ENCODE results near the gene ADIPOR2. TPM values are rescaled to one million over a fixed set of nuclear protein-coding genes. Genes with fewer than 3 reads are reported as not detected.

ADIPOR2 gene
- total and polyA plus RNA-seq, 3 donors from 2014 or later, result 70.6 to 78.3 (median 75.1) TPM

DNA sequence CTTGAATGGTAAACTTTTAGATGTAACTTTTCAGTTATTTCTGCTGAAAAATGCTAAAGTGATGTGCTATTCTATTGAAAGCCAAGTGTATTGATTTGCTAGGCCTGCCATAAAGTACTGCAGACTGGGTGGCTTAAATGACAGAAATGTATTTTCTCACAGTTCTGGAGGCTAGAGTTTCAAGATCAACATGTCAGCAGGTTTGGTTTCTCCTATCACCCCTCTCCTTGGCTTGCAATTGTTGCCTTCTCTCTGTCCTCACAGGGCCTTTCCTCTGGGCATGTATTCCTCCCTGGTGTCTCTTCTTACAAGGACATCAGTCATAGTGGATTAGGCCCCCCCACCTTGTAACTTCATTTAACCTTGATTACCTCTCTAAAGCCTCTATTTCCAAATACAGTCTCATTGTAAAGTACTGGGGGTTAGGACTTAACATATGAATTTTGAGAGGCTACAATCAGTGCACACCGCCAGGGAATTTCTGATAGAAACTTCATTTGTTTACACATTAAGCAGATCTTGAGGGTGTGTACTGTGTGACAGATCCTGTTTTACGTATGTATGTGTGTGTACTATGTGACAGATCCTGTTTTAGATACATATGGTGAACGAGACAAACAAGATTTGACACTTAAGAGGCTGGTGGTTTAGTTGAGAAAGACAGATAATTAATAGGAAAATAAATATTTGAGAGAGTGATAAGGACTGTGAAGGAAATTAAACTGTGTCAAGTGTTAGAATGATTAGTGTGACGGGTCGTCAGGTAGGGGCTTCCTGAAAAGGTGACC lies 49.5 kb downstream of the ADIPOR2 start:
- 74 to 77% methylated on average over 5 of the region's 5 CpGs for WGBS, 2 donors
- intact Hi-C loops (cut with DNase I; ENCODE audit: low total_unique reads), result no loop called here
- TF ChIP-seq POLR2A (IDR thresholded peaks at IDR 0.05), result no peak
- TF ChIP-seq CTCF (IDR thresholded peaks at IDR 0.05), result no peak
- no peaks in the 10 kb centered on the region for H3K36me3 ChIP-seq (ENCODE audit: low read depth, missing control alignments)
- no peaks in the 10 kb centered on the region for H3K27me3 ChIP-seq
- peaks cover 6% of the 10 kb centered on the region for H3K4me1 ChIP-seq
- no peak overlapping the region for H3K27ac ChIP-seq
- no peak for DNase-seq
- H3K9me3 ChIP-seq, result no peaks in the 10 kb centered on the region
- H3K4me3 ChIP-seq, result no peak overlapping the region

- no peaks in the 10 kb centered on the region for H3K27me3 ChIP-seq
- H3K9me3 ChIP-seq, result no peaks in the 10 kb centered on the region
- intact Hi-C loops (cut with DNase I; ENCODE audit: low total_unique reads), result no loop called here
- H3K4me3 ChIP-seq, result no peak overlapping the region
- no peak for DNase-seq
- H3K27ac ChIP-seq, result no peak overlapping the region
- H3K4me1 ChIP-seq, result peaks cover 6% of the 10 kb centered on the region
- no peaks in the 10 kb centered on the region for H3K36me3 ChIP-seq (ENCODE audit: low read depth, missing control alignments)
- no peak for TF ChIP-seq POLR2A (IDR thresholded peaks at IDR 0.05)
- no peak for TF ChIP-seq CTCF (IDR thresholded peaks at IDR 0.05)
- WGBS, 2 donors, result 0 to 35% methylated on average over 1 of the region's 1 CpG
Measured at GRCh38 chr12:1741154-1741949, 50.5 kb downstream of the ADIPOR2 start.

DNA sequence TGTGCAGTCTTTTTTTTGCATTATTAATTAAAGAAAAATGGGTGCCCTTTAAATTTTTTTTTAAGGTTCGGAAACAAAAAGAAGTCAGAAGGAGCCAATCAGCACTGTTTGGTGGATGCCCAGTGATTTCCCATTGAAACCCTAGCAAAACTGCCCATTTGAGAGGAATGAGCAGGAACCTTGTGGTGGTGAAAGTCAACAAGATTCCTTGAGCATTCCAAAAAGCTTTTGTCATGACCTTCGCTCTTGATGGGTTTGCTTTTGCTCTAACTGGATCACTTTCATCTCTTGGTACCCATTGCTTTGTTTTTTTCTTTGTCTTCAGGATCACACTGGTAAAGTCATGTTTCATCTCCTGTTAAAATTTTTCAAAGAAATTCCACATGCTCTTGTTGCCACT lies 54.1 kb downstream of the ADIPOR2 start:
- no peak for DNase-seq
- Histone ChIP-seq H3K9me3 (no peaks in the 10 kb centered on the region), H3K36me3 (ENCODE audit: low read depth, missing control alignments) (no peaks in the 10 kb centered on the region), H3K27me3 (no peaks in the 10 kb centered on the region), H3K4me1 (no peaks in the 10 kb centered on the region), H3K4me3 (no peak overlapping the region), H3K27ac (no peak overlapping the region)
- no peak for TF ChIP-seq POLR2A (IDR thresholded peaks at IDR 0.05)
- TF ChIP-seq CTCF (IDR thresholded peaks at IDR 0.05), result no peak
- intact Hi-C loops (cut with DNase I; ENCODE audit: low total_unique reads), result no loop called here
- 97 to 100% methylated on average over 2 of the region's 2 CpGs for WGBS, 2 donors

GRCh38 chr12:1747609-1748008 lies 56.7 kb downstream of the ADIPOR2 start:
- no peaks in the 10 kb centered on the region for H3K27me3 ChIP-seq
- no peak for DNase-seq
- 94 to 100% methylated on average over 2 of the region's 2 CpGs for WGBS, 2 donors
- no peaks in the 10 kb centered on the region for H3K9me3 ChIP-seq
- H3K4me1 ChIP-seq, result no peaks in the 10 kb centered on the region
- intact Hi-C loops (cut with DNase I; ENCODE audit: low total_unique reads), result no loop called here
- H3K27ac ChIP-seq, result no peak overlapping the region
- H3K36me3 ChIP-seq (ENCODE audit: low read depth, missing control alignments), result no peaks in the 10 kb centered on the region
- TF ChIP-seq CTCF (IDR thresholded peaks at IDR 0.05), result no peak
- no peak for TF ChIP-seq POLR2A (IDR thresholded peaks at IDR 0.05)
- H3K4me3 ChIP-seq, result no peak overlapping the region

All from testis (tissue), 3 donors.